Liver (tissue), 3 donors: ENCODE results near the gene HNF4A.

Experiments used
- CTCF ChIP-seq: fragments of 150-350 bp; IDR thresholded peaks from 2 replicates; pipeline ENCODE4 v1.5.1; 2017; ENCODE audit warnings: improper control_type of control experiment, low read depth, low read length; ENCODE audit not compliant: missing input control
- JUND ChIP-seq, 2 donors: IDR thresholded peaks; 2 replicates each; pipeline ENCODE4 v1.6.1; 2016; ENCODE audit warnings: antibody characterized with exemption in 2 of 2
- MAX ChIP-seq: IDR thresholded peaks from 2 replicates; pipeline ENCODE4 v1.6.1; 2016; ENCODE audit warnings: antibody characterized with exemption
- RAD21 ChIP-seq, 2 donors: IDR thresholded peaks; 2 replicates each; pipeline ENCODE4 v1.6.1; 2016; ENCODE audit warnings: antibody characterized with exemption in 2 of 2, mild to moderate bottlenecking in 2 of 2
- YY1 ChIP-seq: IDR thresholded peaks from 2 replicates; pipeline ENCODE4 v1.6.1; 2016; ENCODE audit warnings: antibody characterized with exemption, mild to moderate bottlenecking
- donor health status: healthy.
- donor health status: healthy.

GRCh38 chr20:44461803-44462174 lies 106.3 kb downstream of the HNF4A start:
- TF ChIP-seq CTCF = no peak
- no peak for TF ChIP-seq YY1
- no peak for TF ChIP-seq RAD21 (IDR thresholded peaks at IDR 0.05)
- no peak for TF ChIP-seq MAX
- no peak for TF ChIP-seq JUND (IDR thresholded peaks at IDR 0.05)
